HCT116 (cell line): ENCODE results near the gene TMEM181.

Experiments
- ELF1 ChIP-seq: IDR thresholded peaks from 2 replicates; pipeline ENCODE4 v1.6.1; 2012; ENCODE audit warnings: low read depth, borderline replicate concordance
- POLR2A ChIP-seq: IDR thresholded peaks from 2 replicates; pipeline ENCODE4 v1.7.0; 2011; ENCODE audit warnings: borderline replicate concordance; ENCODE audit not compliant: insufficient read depth, insufficient read length; ENCODE audit errors: extremely low read depth
- POLR2AphosphoS5 ChIP-seq: IDR thresholded peaks from 2 replicates; pipeline ENCODE4 v1.6.1; 2011; ENCODE audit warnings: mild to moderate bottlenecking, low read depth, low read length, moderate library complexity

DNA sequence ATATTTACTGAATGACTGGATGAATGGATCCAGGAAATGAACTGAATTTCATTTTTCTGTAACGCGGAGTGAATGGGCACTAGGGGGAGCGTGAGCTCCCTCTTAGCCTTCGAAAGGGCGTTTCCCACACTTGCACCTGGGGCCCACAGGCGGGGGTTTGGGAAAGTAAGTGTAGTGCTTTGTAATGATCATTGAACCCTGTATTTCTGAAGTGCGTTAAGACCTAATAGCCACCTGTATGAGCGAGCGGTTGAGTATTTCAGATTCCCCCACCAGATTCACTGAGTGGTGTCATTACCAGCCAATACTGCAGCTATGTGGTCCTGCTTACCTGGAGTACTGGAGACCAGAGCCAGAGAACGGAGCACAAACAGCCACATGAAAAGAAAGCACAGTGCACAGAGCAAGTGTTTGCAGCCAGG, 100.5 kb downstream of the TMEM181 start:
- TF ChIP-seq ELF1 (no peak), POLR2AphosphoS5 (no peak), POLR2A (no peak)
